K562 (cell line): ENCODE data around the gene EIF4E2. TPM values are rescaled to one million over a fixed set of nuclear protein-coding genes. Genes with fewer than 3 reads are reported as not detected.

Experiments
- CTCF ChIP-seq, 3 experiments: IDR thresholded peaks in 2 of 3; conservative IDR thresholded peaks in 1 of 3; 2 replicates each; pipeline ENCODE4 v1.5.1; 2011 to 2012; ENCODE audit warnings: low read length in 3 of 3, mild to moderate bottlenecking in 3 of 3, control low read depth in 2 of 3, improper control_type of control experiment in 1 of 3, inconsistent platforms in 1 of 3, low read depth in 1 of 3, mixed read lengths in 1 of 3, moderate library complexity in 1 of 3; ENCODE audit not compliant: insufficient read depth in 2 of 3
- CTCFL ChIP-seq: IDR thresholded peaks from 2 replicates; pipeline ENCODE4 v1.6.1; 2011; ENCODE audit warnings: borderline replicate concordance, low read depth, mild to moderate bottlenecking, moderate library complexity, low read length; ENCODE audit not compliant: insufficient read depth, poor library complexity, severe bottlenecking
- PTRF ChIP-seq: fragments of 450-650 bp; IDR thresholded peaks from 2 replicates; pipeline ENCODE4 v1.6.1; 2016; ENCODE audit warnings: mild to moderate bottlenecking, missing genetic modification characterization, missing compliant biosample characterization
- polyA plus RNA-seq, 8 experiments: library from polyadenylated mRNA; depleted of rRNA in 4 of 8; stranded (reverse) in 5 of 8; unstranded in 3 of 8; fragments of >200 nt; fragmentation: Nextera tagmentation in 2 of 8; fragmentation: Illumina TruSeq in 1 of 8; extraction: Ambion mirVana in 2 of 8; extraction: Trizol in 1 of 8; gene quantifications; 2 replicates each; pipeline versions ENCODE4 v1.2.1 to v1.2.3, GENCODE V29; 2011 to 2014; ENCODE audit warnings: inconsistent platforms in 1 of 8, missing spikeins in 1 of 8
- total RNA-seq, 7 experiments: library from RNA; depleted of rRNA in 6 of 7; stranded (reverse); fragments of >200 nt in 6 of 7; fragmentation: Illumina TruSeq in 2 of 7; extraction: Trizol in 2 of 7; gene quantifications; 2 replicates each; pipeline versions ENCODE4 v1.2.1 to v1.2.3, GENCODE V29; 2011 to 2021; ENCODE audit warnings: low replicate concordance in 1 of 7
- TF ChIP-seq, protein P1 (sequence below): fragments of 250-450 bp; sonication (Bioruptor Pico); IDR thresholded peaks from 2 replicates; pipeline ENCODE4 v1.5.0; 2021; ENCODE audit warnings: mild to moderate bottlenecking, moderate library complexity

Gene EIF4E2
- total and polyA plus RNA-seq, 9 of the 15 experiments (the other 6 are each of a cell fraction or from before 2014, with no cell fraction given), result 33.9 to 169 (median 77.5) TPM

DNA sequence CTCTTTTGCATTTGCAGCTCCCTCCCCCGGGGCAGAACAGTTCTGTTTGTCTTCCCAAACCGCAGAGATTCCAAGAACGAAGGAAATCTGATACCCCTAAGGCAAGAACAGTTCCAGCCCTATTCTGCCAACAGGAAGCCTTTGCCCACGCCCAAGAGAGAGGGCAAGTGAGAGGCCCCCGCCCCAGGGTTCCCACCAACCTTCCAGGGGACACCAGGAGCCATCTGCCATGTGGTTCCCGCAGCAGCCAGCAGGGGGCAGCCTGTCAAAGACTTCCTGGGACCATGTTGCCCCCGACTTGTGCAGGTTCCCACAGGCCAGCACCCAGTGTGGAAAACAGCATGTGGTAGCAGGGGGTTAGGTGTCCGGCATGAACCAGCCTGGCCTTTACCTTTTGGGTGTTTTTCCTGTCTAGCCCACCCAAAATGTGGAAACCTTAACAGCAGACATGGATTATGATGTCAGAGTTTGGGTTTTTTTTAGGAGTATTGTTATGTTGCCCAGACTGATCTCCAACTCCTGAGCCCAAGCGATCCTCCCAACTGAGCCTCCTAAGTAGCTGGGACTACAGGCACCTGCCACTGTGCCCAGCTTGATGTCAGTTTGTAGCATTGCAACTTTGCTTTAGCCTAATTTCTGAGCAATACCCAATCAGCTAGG, 61.2 kb downstream of the EIF4E2 start (continued):
- TF ChIP-seq CTCFL, result peak; percentile 59
- TF ChIP-seq PTRF, result no peak
- peak; percentile 72 to 87 (median 72) for TF ChIP-seq CTCF (IDR thresholded peaks at IDR 0.05 in 2 of 3, conservative IDR thresholded peaks at IDR 0.05 in 1 of 3; ENCODE audit: insufficient read depth in 2 of 3, low read depth in 1 of 3, low read length in 3 of 3)
- TF ChIP-seq, protein P1, sequence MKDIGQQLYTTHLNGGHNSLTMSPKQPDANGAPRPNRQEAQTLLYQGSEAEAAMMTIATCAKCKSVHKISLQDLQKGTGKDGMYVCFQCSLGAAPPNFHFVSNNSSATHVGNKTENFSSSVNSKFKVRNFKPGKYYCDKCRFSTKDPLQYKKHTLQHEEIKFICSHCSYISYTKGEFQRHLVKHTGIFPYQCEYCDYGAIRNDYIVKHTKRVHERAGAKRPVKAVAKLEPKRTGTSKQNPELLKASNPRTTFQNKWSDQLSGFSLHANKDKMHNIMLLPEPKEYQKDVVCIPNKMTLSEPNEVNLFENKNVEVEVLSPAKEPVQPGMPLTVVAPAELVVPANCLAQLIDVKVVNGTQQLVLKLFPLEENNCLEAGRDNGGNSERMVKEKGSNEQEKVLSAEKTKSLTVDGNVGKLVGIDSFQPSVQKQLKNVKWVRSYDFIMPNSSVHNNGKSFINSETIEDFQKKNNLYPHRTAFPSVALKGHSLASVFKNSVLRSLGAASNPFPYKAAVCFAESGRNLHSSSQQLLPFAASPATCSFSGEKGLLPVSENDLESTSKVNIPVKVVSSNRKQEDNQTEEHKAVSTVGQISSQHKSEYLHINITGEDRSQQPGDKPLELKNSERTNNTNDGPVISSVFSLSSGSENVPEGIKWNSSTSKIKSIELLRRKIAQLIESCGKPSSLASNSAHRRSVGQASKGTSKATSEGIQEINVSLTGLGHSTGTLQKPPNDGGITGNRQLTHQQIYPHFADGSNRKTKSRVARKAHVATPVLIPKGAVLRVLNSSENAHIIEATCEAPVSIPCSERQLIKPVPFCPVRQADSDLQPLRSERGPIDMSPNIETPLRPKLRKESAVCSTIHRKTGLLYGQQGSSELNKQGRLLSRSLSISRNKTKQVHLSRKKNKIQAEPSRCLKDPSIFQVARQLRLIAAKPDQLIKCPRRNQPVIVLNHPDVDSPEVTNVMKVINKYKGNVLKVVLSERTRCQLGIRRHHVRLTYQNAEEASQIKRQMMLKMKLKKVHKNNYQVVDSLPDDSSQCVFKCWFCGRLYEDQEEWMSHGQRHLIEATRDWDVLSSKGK (CRISPR knock-in tag), result no peak
